SK-N-SH treated with all-trans-retinoic acid at 6 μM for 48 hours (cell line): Measurements from ENCODE around the gene TMEM51.

ENCODE experiments used
- BACH2 ChIP-seq: fragments of 250-450 bp; sonication (Bioruptor Pico); IDR thresholded peaks from 2 replicates; pipeline ENCODE4 v1.9.0; 2021; ENCODE audit warnings: mild to moderate bottlenecking, borderline replicate concordance
- ISL1 ChIP-seq: fragments of 250-450 bp; sonication (Bioruptor Pico); IDR thresholded peaks from 2 replicates; pipeline ENCODE4 v2.1.2; 2022; ENCODE audit warnings: mild to moderate bottlenecking, moderate library complexity
- PPARA ChIP-seq: fragments of 250-450 bp; sonication (Bioruptor Pico); IDR thresholded peaks from 2 replicates; pipeline ENCODE4 v1.5.0; 2020; ENCODE audit warnings: mild to moderate bottlenecking, borderline replicate concordance
- SNAI2 ChIP-seq: fragments of 250-450 bp; sonication (Bioruptor Pico); IDR thresholded peaks from 2 replicates; pipeline ENCODE4 v1.5.0; 2020; ENCODE audit warnings: mild to moderate bottlenecking, moderate library complexity
- TF ChIP-seq, protein P1 (sequence below): fragments of 250-450 bp; sonication (Bioruptor Pico); IDR thresholded peaks from 2 replicates; pipeline ENCODE4 v1.8.0; 2020; ENCODE audit warnings: mild to moderate bottlenecking, moderate library complexity, borderline replicate concordance

- no peak for TF ChIP-seq SNAI2
- TF ChIP-seq, protein P1, sequence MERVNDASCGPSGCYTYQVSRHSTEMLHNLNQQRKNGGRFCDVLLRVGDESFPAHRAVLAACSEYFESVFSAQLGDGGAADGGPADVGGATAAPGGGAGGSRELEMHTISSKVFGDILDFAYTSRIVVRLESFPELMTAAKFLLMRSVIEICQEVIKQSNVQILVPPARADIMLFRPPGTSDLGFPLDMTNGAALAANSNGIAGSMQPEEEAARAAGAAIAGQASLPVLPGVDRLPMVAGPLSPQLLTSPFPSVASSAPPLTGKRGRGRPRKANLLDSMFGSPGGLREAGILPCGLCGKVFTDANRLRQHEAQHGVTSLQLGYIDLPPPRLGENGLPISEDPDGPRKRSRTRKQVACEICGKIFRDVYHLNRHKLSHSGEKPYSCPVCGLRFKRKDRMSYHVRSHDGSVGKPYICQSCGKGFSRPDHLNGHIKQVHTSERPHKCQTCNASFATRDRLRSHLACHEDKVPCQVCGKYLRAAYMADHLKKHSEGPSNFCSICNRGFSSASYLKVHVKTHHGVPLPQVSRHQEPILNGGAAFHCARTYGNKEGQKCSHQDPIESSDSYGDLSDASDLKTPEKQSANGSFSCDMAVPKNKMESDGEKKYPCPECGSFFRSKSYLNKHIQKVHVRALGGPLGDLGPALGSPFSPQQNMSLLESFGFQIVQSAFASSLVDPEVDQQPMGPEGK (CRISPR knock-in tag): no peak
- no peak for TF ChIP-seq ISL1 (CRISPR knock-in tag)
- TF ChIP-seq PPARA: no peak
- TF ChIP-seq BACH2 (CRISPR knock-in tag): no peak
Measured at GRCh38 chr1:15179485-15179883, 25.9 kb downstream of the TMEM51 start.
